Esophagus (tissue), 2 donors: ENCODE results near the gene AXIN1. TPM values are rescaled to one million over a fixed set of nuclear protein-coding genes. Genes with fewer than 3 reads are reported as not detected.
"Not testable (repeated sequence)": the region's sequence is repeated elsewhere in the genome, so short reads cannot be mapped to it uniquely, and the experiment has no call there.

Experiments used
- H3K27ac ChIP-seq, 2 donors: one replicate each; pipeline ENCODE4 v1.5.1; 2013; ENCODE audit warnings: low read depth in 2 of 2, mild to moderate bottlenecking in 2 of 2, inconsistent platforms in 1 of 2, low read length in 1 of 2, moderate library complexity in 1 of 2
- H3K27me3 ChIP-seq, 2 donors: one replicate each; pipeline ENCODE4 v1.6.1; 2013; ENCODE audit warnings: low read length in 2 of 2, control low read depth in 1 of 2, mild to moderate bottlenecking in 1 of 2; ENCODE audit not compliant: insufficient read depth in 2 of 2, control insufficient read depth in 1 of 2
- H3K36me3 ChIP-seq, 2 donors: one replicate each; pipeline ENCODE4 v1.6.1; 2013; ENCODE audit warnings: low read length in 1 of 2; ENCODE audit not compliant: control insufficient read depth in 2 of 2, insufficient read depth in 2 of 2
- H3K4me1 ChIP-seq, 2 donors: one replicate each; pipeline ENCODE4 v1.6.1; 2013; ENCODE audit warnings: low read length in 1 of 2; ENCODE audit not compliant: control insufficient read depth in 2 of 2, insufficient read depth in 2 of 2
- H3K4me3 ChIP-seq, 2 donors: one replicate each; pipeline ENCODE4 v1.5.1; 2013; ENCODE audit warnings: low read length in 2 of 2, mild to moderate bottlenecking in 2 of 2, low read depth in 1 of 2, moderate library complexity in 1 of 2
- H3K9me3 ChIP-seq, 2 donors: one replicate each; pipeline ENCODE4 v1.6.1; 2013; ENCODE audit warnings: mild to moderate bottlenecking in 2 of 2, low read depth in 1 of 2, low read length in 1 of 2, moderate library complexity in 1 of 2; ENCODE audit not compliant: control insufficient read depth in 2 of 2, insufficient read depth in 1 of 2
- WGBS, 2 donors: extraction: QIAGEN DNeasy Blood & Tissue Kit; methylation state at CpG; one replicate each; pipeline ENCODE4 v1.1.7; 2013; 5-methylcytosine and 5-hydroxymethylcytosine counted together
- polyA plus RNA-seq, 2 donors: library from polyadenylated mRNA; stranded (reverse); fragments of 200-250 nt; gene quantifications; one replicate each; pipeline ENCODE4 v1.2.3, GENCODE V29; 2013
- donor health status: healthy with polysubstance abuse.
- donor health status: Bipolar disorder and iron deficiency.

Gene AXIN1
- polyA plus RNA-seq, 2 donors = 11.9 to 16.7 TPM

GRCh38 chr16:363766-364490 is 11.4 kb upstream of the AXIN1 start:
- Histone ChIP-seq H3K36me3 (peaks cover 3 to 25% of the 10 kb centered on the region in 2 donors), H3K4me1 (peaks cover 0 to 4% of the 10 kb centered on the region in 2 donors), H3K27me3 (no peaks in the 10 kb centered on the region), H3K4me3 (no peak overlapping the region), H3K9me3 (no peaks in the 10 kb centered on the region), H3K27ac (no peak overlapping the region)
- 25 to 28% methylated on average over 18 to 19 of the region's 24 CpGs for WGBS, 2 donors

GRCh38 chr16:363110-363765 is 10.7 kb upstream of the AXIN1 start:
- WGBS, 2 donors = 43 to 52% methylated on average over 18 to 20 of the region's 20 CpGs
- Histone ChIP-seq H3K36me3 (peaks cover 0 to 18% of the 10 kb centered on the region in 2 donors), H3K27ac (no peak overlapping the region), H3K9me3 (no peaks in the 10 kb centered on the region), H3K4me3 (no peak overlapping the region), H3K4me1 (peaks cover 0 to 4% of the 10 kb centered on the region in 2 donors), H3K27me3 (no peaks in the 10 kb centered on the region)

GRCh38 chr16:362702-362999 is 10.1 kb upstream of the AXIN1 start:
- WGBS, 2 donors = 66 to 84% methylated on average over 14 to 24 of the region's 24 CpGs
- not testable (repeated sequence) for H3K4me1 ChIP-seq, H3K27ac ChIP-seq

GRCh38 chr16:361872-362701 is 9.6 kb upstream of the AXIN1 start:
- Histone ChIP-seq H3K4me3 (no peak overlapping the region), H3K27me3 (no peaks in the 10 kb centered on the region), H3K9me3 (no peaks in the 10 kb centered on the region), H3K27ac (no peak overlapping the region), H3K4me1 (peaks cover 0 to 4% of the 10 kb centered on the region in 2 donors), H3K36me3 (peaks cover 0 to 7% of the 10 kb centered on the region in 2 donors)
- WGBS, 2 donors = 15 to 23% methylated on average over 27 to 30 of the region's 30 CpGs

More at GRCh38 chr16:362702-362999, 10.1 kb upstream of the AXIN1 start:
- not testable (repeated sequence) for H3K27me3 ChIP-seq, H3K4me3 ChIP-seq, H3K9me3 ChIP-seq
- peaks cover 0 to 12% of the 10 kb centered on the region in 2 donors for H3K36me3 ChIP-seq

GRCh38 chr16:361341-361871 is 8.9 kb upstream of the AXIN1 start:
- H3K27me3 ChIP-seq = no peaks in the 10 kb centered on the region
- H3K27ac ChIP-seq = no peak overlapping the region
- H3K4me1 ChIP-seq = peaks cover 0 to 4% of the 10 kb centered on the region in 2 donors
- no peaks in the 10 kb centered on the region for H3K9me3 ChIP-seq
- peaks cover 0 to 4% of the 10 kb centered on the region in 2 donors for H3K36me3 ChIP-seq
- no peak overlapping the region for H3K4me3 ChIP-seq
- 78 to 81% methylated on average over 30 of the region's 30 CpGs for WGBS, 2 donors

GRCh38 chr16:360698-361336 is 8.3 kb upstream of the AXIN1 start:
- Histone ChIP-seq H3K9me3 (no peaks in the 10 kb centered on the region), H3K27ac (no peak overlapping the region), H3K27me3 (no peaks in the 10 kb centered on the region), H3K36me3 (no peaks in the 10 kb centered on the region), H3K4me3 (no peak overlapping the region), H3K4me1 (peaks cover 0 to 4% of the 10 kb centered on the region in 2 donors)
- 90 to 92% methylated on average over 47 of the region's 47 CpGs for WGBS, 2 donors

- no peaks in the 10 kb centered on the region for H3K36me3 ChIP-seq
- WGBS, 2 donors = 83 to 89% methylated on average over 47 of the region's 47 CpGs
- H3K27me3 ChIP-seq = no peaks in the 10 kb centered on the region
- H3K4me3 ChIP-seq = no peak overlapping the region
- H3K9me3 ChIP-seq = no peaks in the 10 kb centered on the region
- H3K27ac ChIP-seq = no peak overlapping the region
- H3K4me1 ChIP-seq = peaks cover 0 to 5% of the 10 kb centered on the region in 2 donors
Observed at GRCh38 chr16:359871-360697, 7.6 kb upstream of the AXIN1 start.

- H3K9me3 ChIP-seq = no peaks in the 10 kb centered on the region
- H3K27ac ChIP-seq = no peak overlapping the region
- 77 to 82% methylated on average over 19 of the region's 19 CpGs for WGBS, 2 donors
- no peak overlapping the region for H3K4me3 ChIP-seq
- no peaks in the 10 kb centered on the region for H3K36me3 ChIP-seq
- H3K27me3 ChIP-seq = no peaks in the 10 kb centered on the region
- peaks cover 0 to 14% of the 10 kb centered on the region in 2 donors for H3K4me1 ChIP-seq
Observed at GRCh38 chr16:359067-359763, 6.7 kb upstream of the AXIN1 start.
